Heart right ventricle (tissue), 16 donors: Measurements from ENCODE around the gene FTSJ1. TPM values are rescaled to one million over a fixed set of nuclear protein-coding genes. Genes with fewer than 3 reads are reported as not detected.

Experiments
- ATAC-seq, 8 donors: fragments of 200-7000 bp; cut with Tn5 transposase; one replicate each; pipeline ENCODE4 v1.9.1; 2020; ENCODE audit warnings: mild to moderate bottlenecking in 8 of 8, moderate library complexity in 8 of 8, moderate number of reproducible peaks in 1 of 8
- DNase-seq, 2 donors: peaks; one replicate each; pipeline ENCODE4 v3.0.0-alpha.2; 2020
- H3K27ac ChIP-seq, 10 donors: fragments of 200-600 bp; sonication (generic) in 2 of 10; one replicate each; pipeline versions ENCODE4 v1.5.0 to v1.8.0; 2020 to 2022; ENCODE audit warnings: mild to moderate bottlenecking in 3 of 10
- H3K27me3 ChIP-seq, 7 donors: fragments of 200-600 bp; one replicate each; pipeline ENCODE4 v1.8.0; 2021 to 2022; ENCODE audit warnings: mild to moderate bottlenecking in 2 of 7
- H3K36me3 ChIP-seq, 9 donors: fragments of 200-600 bp; sonication (generic) in 1 of 9; one replicate each; pipeline versions ENCODE4 v1.5.0 to v1.8.0; 2020 to 2022; ENCODE audit warnings: mild to moderate bottlenecking in 2 of 9
- H3K4me1 ChIP-seq, 9 donors: fragments of 200-600 bp; sonication (generic) in 1 of 9; one replicate each; pipeline versions ENCODE4 v1.5.0 to v1.8.0; 2020 to 2022; ENCODE audit warnings: mild to moderate bottlenecking in 4 of 9
- H3K4me3 ChIP-seq, 10 donors: fragments of 200-600 bp; sonication (generic) in 2 of 10; one replicate each; pipeline versions ENCODE4 v1.5.0 to v1.8.0; 2020 to 2022; ENCODE audit warnings: mild to moderate bottlenecking in 7 of 10, moderate library complexity in 2 of 10
- H3K9me3 ChIP-seq, 11 donors: fragments of 200-600 bp in 10 of 11; sonication (generic) in 2 of 11; one replicate each; pipeline versions ENCODE4 v1.5.0 to v1.8.0; 2013 to 2022; ENCODE audit warnings: mild to moderate bottlenecking in 2 of 11, control low read depth in 1 of 11, moderate library complexity in 1 of 11
- WGBS, 2 donors: extraction: QIAGEN DNeasy Blood & Tissue Kit; methylation state at CpG; one replicate each; pipeline ENCODE4 v1.1.7; 2013; ENCODE audit warnings: inconsistent platforms in 1 of 2; 5-methylcytosine and 5-hydroxymethylcytosine counted together
- intact Hi-C, 10 donors: fragments of 100-400 bp; cut with DNase I; formaldehyde crosslinking; loops; one replicate each; pipeline versions ENCODE4 v1.11.1 to v1.14.2; 2022
- polyA plus RNA-seq, 2 donors: library from polyadenylated mRNA; stranded (reverse); fragments of 200-250 nt; gene quantifications; one replicate each; pipeline ENCODE4 v1.2.3, GENCODE V29; 2013
- total RNA-seq, 10 donors: library from RNA; stranded (reverse); fragmentation: NEBNext Ultra II Directional in 3 of 10; extraction: Animal tissue kit (Norgen Biotek cat#: 25700) in 3 of 10; gene quantifications; one replicate each; pipeline versions ENCODE4 v1.2.1 to v1.2.4, GENCODE V29; 2021 to 2023
- TF ChIP-seq, protein P1 (sequence below), 9 donors: fragments of 200-600 bp; sonication (generic) in 2 of 9; IDR thresholded peaks; one replicate each; pipeline versions ENCODE4 v1.5.0 to v1.8.0; 2021 to 2022; ENCODE audit warnings: antibody characterized with exemption in 9 of 9, mild to moderate bottlenecking in 5 of 9, moderate library complexity in 1 of 9
- donor health status: Arrhythmogenic right ventricular cardiomyopathy.
- donor health status: ischemic (EF 13 %, LVEDD 7.1; RV severe dilation, severe dysfunction).
- donor health status: healthy with polysubstance abuse.
- donor health status: DM: no; HTN: yes; CAD: no.
- donor health status: DM: no; HTN: no; CAD: no.
- donor health status: ischemic (EF 25% LVEDD 6.9; RV normal size, moderate dysfunction).
- donor health status: ischemic (EF 25% LVEDD 5.7; RV mildly dilated, moderate dysfunction).
- donor health status: healthy.
- donor health status: DM: yes; HTN: yes; CAD: no.
- donor health status: Ischemic cardiomyopathy.
- donor health status: ischemic (EF 35%, LVEDD 5.7; RV mildly dilated, moderate dysfunction).
- donor health status: nonischemic (EF 11% LVEDD 7.7; RV severe dilation, severe dysfunction).
- donor health status: DM: yes; HTN: yes; CAD: no.
- donor health status: PGD.
- donor health status: ischemic (EF 29% LVEDD 5.4; RV normal size, mild dysfunction).
- donor health status: nonischemic (EF 23%, LVEDD 6.1; RV moderate dilation, normal function).

Gene FTSJ1
- total and polyA plus RNA-seq, 12 donors: 11.6 to 46.1 (median 14.9) TPM

DNA sequence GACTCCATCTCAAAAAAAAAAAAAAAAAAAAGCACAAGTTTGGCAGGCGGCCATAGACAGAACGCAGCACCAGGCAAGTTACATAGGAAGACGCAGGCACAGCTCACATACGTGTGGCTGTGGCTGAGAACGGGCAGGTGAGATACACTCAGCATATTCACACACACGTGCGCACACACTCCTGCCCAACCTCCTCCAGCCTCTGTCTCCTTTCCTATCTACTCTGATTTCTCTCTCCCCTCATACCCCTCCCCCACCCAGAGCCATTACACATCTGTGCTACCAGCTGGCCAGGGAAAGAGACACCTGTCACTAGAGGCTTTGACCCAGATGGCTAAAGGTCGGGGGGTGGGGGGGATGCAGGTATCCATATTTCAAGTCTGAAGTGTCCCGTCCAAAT, 3.8 kb upstream of the FTSJ1 start:
- 66 to 84% methylated on average over 9 of the region's 9 CpGs for WGBS, 2 donors
- DNase-seq (no peak), ATAC-seq (no peak)
- no peak overlapping the region for H3K4me3 ChIP-seq
- peaks cover 0 to 18% (median 0%) of the 10 kb centered on the region in 7 donors for H3K27me3 ChIP-seq
- peaks cover 0 to 23% (median 0%) of the 10 kb centered on the region in 9 donors for H3K4me1 ChIP-seq
- TF ChIP-seq, protein P1, sequence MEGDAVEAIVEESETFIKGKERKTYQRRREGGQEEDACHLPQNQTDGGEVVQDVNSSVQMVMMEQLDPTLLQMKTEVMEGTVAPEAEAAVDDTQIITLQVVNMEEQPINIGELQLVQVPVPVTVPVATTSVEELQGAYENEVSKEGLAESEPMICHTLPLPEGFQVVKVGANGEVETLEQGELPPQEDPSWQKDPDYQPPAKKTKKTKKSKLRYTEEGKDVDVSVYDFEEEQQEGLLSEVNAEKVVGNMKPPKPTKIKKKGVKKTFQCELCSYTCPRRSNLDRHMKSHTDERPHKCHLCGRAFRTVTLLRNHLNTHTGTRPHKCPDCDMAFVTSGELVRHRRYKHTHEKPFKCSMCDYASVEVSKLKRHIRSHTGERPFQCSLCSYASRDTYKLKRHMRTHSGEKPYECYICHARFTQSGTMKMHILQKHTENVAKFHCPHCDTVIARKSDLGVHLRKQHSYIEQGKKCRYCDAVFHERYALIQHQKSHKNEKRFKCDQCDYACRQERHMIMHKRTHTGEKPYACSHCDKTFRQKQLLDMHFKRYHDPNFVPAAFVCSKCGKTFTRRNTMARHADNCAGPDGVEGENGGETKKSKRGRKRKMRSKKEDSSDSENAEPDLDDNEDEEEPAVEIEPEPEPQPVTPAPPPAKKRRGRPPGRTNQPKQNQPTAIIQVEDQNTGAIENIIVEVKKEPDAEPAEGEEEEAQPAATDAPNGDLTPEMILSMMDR (IDR thresholded peaks at IDR 0.05): no peak
- intact Hi-C loops: no loop called here
- no peak overlapping the region for H3K27ac ChIP-seq
- H3K36me3 ChIP-seq: no peaks in the 10 kb centered on the region
- H3K9me3 ChIP-seq: no peaks in the 10 kb centered on the region

GRCh38 chrX:48472851-48473703, 2.9 kb upstream of the FTSJ1 start:
- Histone ChIP-seq H3K27me3 (peaks cover 0 to 18% (median 0%) of the 10 kb centered on the region in 7 donors), H3K4me3 (no peak overlapping the region), H3K9me3 (no peaks in the 10 kb centered on the region), H3K4me1 (peaks cover 0 to 18% (median 0%) of the 10 kb centered on the region in 9 donors), H3K36me3 (no peaks in the 10 kb centered on the region), H3K27ac (no peak overlapping the region)
- intact Hi-C loops: no loop called here
- WGBS, 2 donors: 45 to 52% methylated on average over 12 of the region's 12 CpGs
- no peak for DNase-seq
- ATAC-seq: no peak
- TF ChIP-seq, protein P1 (IDR thresholded peaks at IDR 0.05): no peak

GRCh38 chrX:48473704-48473990, 2.4 kb upstream of the FTSJ1 start:
- H3K4me1 ChIP-seq: peaks cover 0 to 15% (median 0%) of the 10 kb centered on the region in 9 donors
- H3K4me3 ChIP-seq: no peak overlapping the region
- intact Hi-C loops: no loop called here
- ATAC-seq: no peak
- no peak for DNase-seq
- TF ChIP-seq, protein P1 (IDR thresholded peaks at IDR 0.05): no peak
- peaks cover 0 to 15% (median 0%) of the 10 kb centered on the region in 7 donors for H3K27me3 ChIP-seq
- no peaks in the 10 kb centered on the region for H3K9me3 ChIP-seq
- WGBS, 2 donors: 59 to 65% methylated on average over 8 to 9 of the region's 9 CpGs
- H3K27ac ChIP-seq: no peak overlapping the region
- H3K36me3 ChIP-seq: no peaks in the 10 kb centered on the region

- ATAC-seq: no peak
- TF ChIP-seq, protein P1 (IDR thresholded peaks at IDR 0.05): no peak
- 64 to 71% methylated on average over 10 of the region's 10 CpGs for WGBS, 2 donors
- H3K4me3 ChIP-seq: no peak overlapping the region
- peaks cover 0 to 1% (median 0%) of the 10 kb centered on the region in 9 donors for H3K36me3 ChIP-seq
- DNase-seq: no peak
- intact Hi-C loops: no loop called here
- H3K27me3 ChIP-seq: peaks cover 0 to 10% (median 0%) of the 10 kb centered on the region in 7 donors
- peaks cover 0 to 15% (median 0%) of the 10 kb centered on the region in 9 donors for H3K4me1 ChIP-seq
- H3K9me3 ChIP-seq: no peaks in the 10 kb centered on the region
- H3K27ac ChIP-seq: no peak overlapping the region
Observed at GRCh38 chrX:48474127-48474526, 1.9 kb upstream of the FTSJ1 start.
